Neuronal stem cell (in vitro differentiated cells): ENCODE data around the gene SPTLC3.

Experiments used
- DNase-seq: peaks from one replicate; pipeline ENCODE4 v3.0.0-alpha.2; 2013; ENCODE audit warnings: low spot score
- H2AFZ ChIP-seq: one replicate; pipeline ENCODE4 v1.6.1; 2013; ENCODE audit warnings: mild to moderate bottlenecking, low read length, inconsistent platforms
- H2AK5ac ChIP-seq: 2 replicates; pipeline ENCODE4 v1.6.1; 2013; ENCODE audit warnings: low read depth, mild to moderate bottlenecking, inconsistent platforms, low read length, moderate library complexity, mixed read lengths
- H2BK120ac ChIP-seq: 2 replicates; pipeline ENCODE4 v1.6.1; 2013; ENCODE audit warnings: low read depth, mild to moderate bottlenecking, inconsistent platforms, low read length, moderate library complexity, mixed read lengths
- H2BK12ac ChIP-seq: one replicate; pipeline ENCODE4 v1.6.1; 2013; ENCODE audit warnings: low read length, inconsistent platforms
- H2BK15ac ChIP-seq: 2 replicates; pipeline ENCODE4 v1.6.1; 2013; ENCODE audit warnings: mild to moderate bottlenecking, low read length, inconsistent platforms, mixed read lengths
- H2BK5ac ChIP-seq: one replicate; pipeline ENCODE4 v1.6.1; 2013; ENCODE audit warnings: inconsistent platforms, mild to moderate bottlenecking, low read length, moderate library complexity
- H3K14ac ChIP-seq: one replicate; pipeline ENCODE4 v1.6.1; 2013; ENCODE audit warnings: low read length, inconsistent platforms
- H3K18ac ChIP-seq: 2 replicates; pipeline ENCODE4 v1.6.1; 2013; ENCODE audit warnings: low read length, inconsistent platforms
- H3K23ac ChIP-seq: 2 replicates; pipeline ENCODE4 v1.6.1; 2013; ENCODE audit warnings: low read depth, mild to moderate bottlenecking, mixed read lengths, low read length, inconsistent platforms; ENCODE audit not compliant: poor library complexity
- H3K27ac ChIP-seq: replicated peaks from 3 replicates; pipeline ENCODE4 v1.5.1; 2013; ENCODE audit warnings: low read length, inconsistent platforms
- H3K27me3 ChIP-seq, 3 experiments: 2 replicates each; pipeline ENCODE4 v1.6.1; 2013; ENCODE audit warnings: low read length in 3 of 3, mild to moderate bottlenecking in 2 of 3, inconsistent platforms in 1 of 3, low read depth in 1 of 3, mixed read lengths in 1 of 3, moderate library complexity in 1 of 3; ENCODE audit not compliant: control insufficient read depth in 3 of 3, insufficient read depth in 3 of 3
- H3K36me3 ChIP-seq, 2 donors: replicated peaks in 1 of 2; 2 replicates each; pipeline ENCODE4 v1.6.1; 2013; ENCODE audit warnings: low read length in 2 of 2; ENCODE audit not compliant: control insufficient read depth in 2 of 2, insufficient read depth in 2 of 2
- H3K4ac ChIP-seq: 2 replicates; pipeline ENCODE4 v1.6.1; 2013; ENCODE audit warnings: inconsistent platforms, mild to moderate bottlenecking, low read length, moderate library complexity
- H3K4me1 ChIP-seq, 2 donors: 1 replicate in 1 of 2; 2 replicates in 1 of 2; pipeline ENCODE4 v1.6.1; 2013; ENCODE audit warnings: low read length in 2 of 2, low read depth in 1 of 2; ENCODE audit not compliant: control insufficient read depth in 2 of 2, insufficient read depth in 1 of 2
- H3K4me2 ChIP-seq: one replicate; pipeline ENCODE4 v1.6.1; 2013; ENCODE audit warnings: mild to moderate bottlenecking, low read length, inconsistent platforms; ENCODE audit not compliant: insufficient read depth, poor library complexity, severe bottlenecking
- H3K4me3 ChIP-seq, 2 donors: 2 replicates each; pipeline ENCODE4 v1.5.1; 2013; ENCODE audit warnings: low read length in 2 of 2, mild to moderate bottlenecking in 2 of 2, inconsistent platforms in 1 of 2, moderate library complexity in 1 of 2
- H3K79me1 ChIP-seq: one replicate; pipeline ENCODE4 v1.6.1; 2013; ENCODE audit warnings: low read depth, mild to moderate bottlenecking, inconsistent platforms, low read length, moderate library complexity
- H3K9ac ChIP-seq: one replicate; pipeline ENCODE4 v1.6.1; 2013; ENCODE audit warnings: mild to moderate bottlenecking, low read depth, low read length, inconsistent platforms; ENCODE audit not compliant: poor library complexity
- H3K9me3 ChIP-seq, 2 donors: replicated peaks in 1 of 2; 2 replicates each; pipeline versions ENCODE3 to v1.6.1; 2013; ENCODE audit warnings: low read length in 2 of 2, mild to moderate bottlenecking in 2 of 2, inconsistent platforms in 1 of 2, low read depth in 1 of 2, mixed read lengths in 1 of 2, moderate library complexity in 1 of 2; ENCODE audit not compliant: control insufficient read depth in 2 of 2, insufficient read depth in 1 of 2
- H4K8ac ChIP-seq: one replicate; pipeline ENCODE4 v1.6.1; 2013; ENCODE audit warnings: low read depth, mild to moderate bottlenecking, inconsistent platforms, low read length, moderate library complexity
- H4K91ac ChIP-seq: one replicate; pipeline ENCODE4 v1.6.1; 2013; ENCODE audit warnings: low read length, low read depth, mild to moderate bottlenecking, inconsistent platforms; ENCODE audit not compliant: poor library complexity
- WGBS, 2 donors: extraction: QIAGEN DNeasy Blood & Tissue Kit; methylation state at CpG; one replicate each; pipeline ENCODE4 v1.1.7; 2013; ENCODE audit warnings: missing lambda C conversion rate in 2 of 2, mixed read lengths in 1 of 2; ENCODE audit not compliant: insufficient read length in 2 of 2, insufficient replicate concordance in 1 of 2; ENCODE audit errors: extremely low coverage in 2 of 2; 5-methylcytosine and 5-hydroxymethylcytosine counted together

The SPTLC3 gene

DNA sequence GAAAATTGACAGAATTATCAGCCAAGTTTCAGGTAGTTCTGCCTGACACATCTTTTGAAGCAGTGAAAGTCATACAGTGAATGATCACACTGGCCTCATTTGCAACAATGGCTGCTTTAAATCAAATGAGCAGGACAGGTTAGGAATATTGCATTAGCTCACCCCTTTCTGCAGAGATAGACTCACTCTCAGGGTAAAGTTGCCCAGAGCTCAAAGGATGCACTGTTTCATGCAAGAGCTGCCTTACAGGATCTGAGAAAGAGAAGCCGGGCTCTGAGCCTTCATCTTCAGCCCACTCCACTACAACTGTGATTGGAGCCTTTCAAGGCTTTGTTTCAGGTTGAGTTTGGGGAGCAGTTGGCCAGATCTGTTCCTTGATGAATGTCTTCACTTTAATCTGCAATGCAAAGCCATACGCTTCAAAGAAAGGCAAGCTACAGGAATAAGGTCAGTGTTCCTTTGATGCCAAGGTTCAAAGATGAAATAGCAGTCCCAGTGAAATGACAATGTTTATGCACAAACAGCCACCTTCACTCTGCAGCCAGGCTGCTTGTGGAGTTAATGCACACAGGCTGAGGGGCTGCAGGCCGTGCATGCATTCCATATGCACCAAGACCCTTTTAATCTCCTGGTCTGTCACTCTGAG is 121.4 kb downstream of the SPTLC3 start:
- no peak overlapping the region for H2BK12ac ChIP-seq
- no peak overlapping the region for H3K4ac ChIP-seq
- H3K27me3 ChIP-seq = no peaks in the 10 kb centered on the region
- no peak overlapping the region for H3K4me2 ChIP-seq
- no peak overlapping the region for H2BK120ac ChIP-seq
- H3K23ac ChIP-seq = no peak overlapping the region
- no peak overlapping the region for H4K8ac ChIP-seq
- H2AFZ ChIP-seq = no peak overlapping the region
- no peak overlapping the region for H3K4me3 ChIP-seq
- peaks cover 1 to 4% of the 10 kb centered on the region in 2 donors for H3K9me3 ChIP-seq
- no peak overlapping the region for H2BK5ac ChIP-seq
- H4K91ac ChIP-seq = no peak overlapping the region
- WGBS, 2 donors = no CpG with 5 or more reads among the region's 3 CpGs
- H3K4me1 ChIP-seq = no peaks in the 10 kb centered on the region
- no peak for DNase-seq
- H3K27ac ChIP-seq = no peak overlapping the region
- H3K14ac ChIP-seq = no peak overlapping the region
- H3K9ac ChIP-seq = no peak overlapping the region
- no peak overlapping the region for H3K18ac ChIP-seq
- H2BK15ac ChIP-seq = no peak overlapping the region
- no peaks in the 10 kb centered on the region for H3K79me1 ChIP-seq
- no peak overlapping the region for H2AK5ac ChIP-seq
- no peaks in the 10 kb centered on the region for H3K36me3 ChIP-seq

DNA sequence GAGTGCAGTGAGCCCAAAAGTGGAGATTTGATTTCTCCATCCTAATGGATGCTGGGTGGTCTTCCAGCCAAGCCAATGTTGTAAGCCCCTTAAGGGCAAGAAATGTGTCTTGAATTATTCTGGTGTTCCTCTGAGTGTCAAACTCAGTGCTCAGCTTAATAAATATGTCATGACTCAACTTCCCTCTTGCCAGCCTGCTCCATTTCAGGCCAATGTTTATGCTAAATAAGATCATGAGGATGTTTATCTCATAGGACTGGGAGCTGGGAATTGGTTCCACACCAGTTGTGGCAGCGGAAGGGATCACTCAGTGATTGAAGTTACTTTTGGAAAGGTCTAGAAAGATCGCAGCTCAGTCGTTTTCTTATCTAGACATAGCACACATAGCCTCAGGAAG is 121.9 kb downstream of the SPTLC3 start:
- no CpG with 5 or more reads among the region's 3 CpGs for WGBS, 2 donors
- H3K4ac ChIP-seq = no peak overlapping the region
- no peak overlapping the region for H3K23ac ChIP-seq
- H2BK15ac ChIP-seq = no peak overlapping the region
- no peak overlapping the region for H2BK120ac ChIP-seq
- no peak overlapping the region for H2BK12ac ChIP-seq
- H2AFZ ChIP-seq = no peak overlapping the region
- H3K9me3 ChIP-seq = peaks cover 1 to 4% of the 10 kb centered on the region in 2 donors
- no peak overlapping the region for H3K9ac ChIP-seq
- no peak overlapping the region for H2AK5ac ChIP-seq
- H3K36me3 ChIP-seq = no peaks in the 10 kb centered on the region
- H2BK5ac ChIP-seq = no peak overlapping the region
- H3K18ac ChIP-seq = no peak overlapping the region
- no peak overlapping the region for H4K91ac ChIP-seq
- no peak overlapping the region for H3K4me2 ChIP-seq
- no peaks in the 10 kb centered on the region for H3K79me1 ChIP-seq
- H3K14ac ChIP-seq = no peak overlapping the region
- DNase-seq = no peak
- no peaks in the 10 kb centered on the region for H3K4me1 ChIP-seq
- H3K4me3 ChIP-seq = no peak overlapping the region
- no peak overlapping the region for H4K8ac ChIP-seq
- no peak overlapping the region for H3K27ac ChIP-seq
- no peaks in the 10 kb centered on the region for H3K27me3 ChIP-seq

DNA sequence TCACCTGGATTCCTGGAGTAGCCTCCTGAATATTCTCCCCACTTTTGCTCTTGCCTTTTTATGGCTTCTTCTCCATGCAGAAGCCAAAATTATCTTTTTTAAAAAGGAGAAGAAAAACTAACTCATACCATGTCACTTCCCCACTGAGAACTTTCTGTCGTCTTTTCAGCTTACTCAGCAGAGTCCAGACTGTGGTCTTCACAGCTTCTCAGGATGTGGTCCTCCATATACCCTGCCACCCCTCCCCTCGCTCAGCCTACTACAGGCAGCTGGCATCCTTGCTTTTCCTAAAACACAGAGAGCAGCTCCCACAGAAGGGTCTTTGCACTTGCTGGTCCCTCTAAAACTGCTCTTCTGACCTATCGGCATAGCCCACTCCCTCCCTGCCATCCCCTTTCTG is 122.9 kb downstream of the SPTLC3 start:
- no CpG with 5 or more reads among the region's 3 CpGs for WGBS, 2 donors
- Histone ChIP-seq H3K36me3 (no peaks in the 10 kb centered on the region), H3K4me2 (no peak overlapping the region), H2AK5ac (no peak overlapping the region), H2BK15ac (no peak overlapping the region), H3K9me3 (peaks cover 1 to 4% of the 10 kb centered on the region in 2 donors), H2BK12ac (no peak overlapping the region), H3K14ac (no peak overlapping the region), H3K18ac (no peak overlapping the region), H2BK120ac (no peak overlapping the region), H4K8ac (no peak overlapping the region), H3K23ac (no peak overlapping the region), H3K4ac (no peak overlapping the region), H2BK5ac (no peak overlapping the region), H3K79me1 (no peaks in the 10 kb centered on the region), H3K4me3 (no peak overlapping the region), H3K4me1 (no peaks in the 10 kb centered on the region), H4K91ac (no peak overlapping the region), H3K27me3 (no peaks in the 10 kb centered on the region), H3K9ac (no peak overlapping the region), H2AFZ (no peak overlapping the region), H3K27ac (no peak overlapping the region)
- DNase-seq = no peak

DNA sequence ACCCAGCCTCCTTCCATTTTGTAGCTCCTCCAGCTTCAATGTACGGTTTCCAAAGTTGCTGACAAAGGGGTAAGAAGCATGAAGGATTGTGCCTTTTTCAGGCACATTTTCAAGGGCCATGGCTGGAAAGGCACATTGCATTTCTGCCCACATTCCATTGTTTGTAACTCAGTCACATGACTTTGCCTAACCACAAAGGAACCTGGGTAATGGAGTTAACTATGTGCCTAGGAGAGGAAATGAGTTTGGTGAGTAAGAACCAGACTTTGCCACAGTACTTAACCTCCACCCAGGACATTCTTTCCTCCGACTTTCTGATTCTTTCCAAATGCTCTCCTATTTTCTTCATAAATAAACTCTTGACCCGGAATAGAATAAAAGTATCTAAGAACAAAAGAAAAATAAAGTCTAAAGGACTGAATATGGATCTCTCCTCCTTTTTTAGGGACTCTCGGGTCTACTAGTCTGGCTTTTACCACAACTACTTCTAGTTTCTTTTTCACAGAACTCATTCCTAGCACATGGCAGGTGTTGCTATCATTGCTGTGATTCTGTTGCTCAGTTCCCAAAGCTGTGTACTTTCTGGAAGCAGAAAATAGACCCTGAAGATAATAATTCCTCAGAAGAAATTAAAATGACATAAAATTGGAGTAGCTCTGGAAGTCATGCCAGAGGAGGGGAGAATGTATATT is 130.8 kb downstream of the SPTLC3 start:
- no peaks in the 10 kb centered on the region for H3K27me3 ChIP-seq
- WGBS, 2 donors = no CpG with 5 or more reads among the region's 4 CpGs

More for the DNA sequence above, 130.8 kb downstream of the SPTLC3 start:
- Histone ChIP-seq H3K9ac (no peak overlapping the region), H4K8ac (no peak overlapping the region), H3K36me3 (no peaks in the 10 kb centered on the region), H2BK5ac (no peak overlapping the region), H2BK120ac (no peak overlapping the region), H3K27ac (no peak overlapping the region), H2AK5ac (no peak overlapping the region), H3K4me3 (no peak overlapping the region), H3K23ac (no peak overlapping the region), H3K14ac (no peak overlapping the region), H4K91ac (no peak overlapping the region), H2AFZ (peak overlapping the region; percentile 48), H3K79me1 (no peaks in the 10 kb centered on the region), H2BK12ac (no peak overlapping the region), H3K4me1 (peaks cover 3% of the 10 kb centered on the region in 2 donors), H2BK15ac (no peak overlapping the region), H3K18ac (no peak overlapping the region), H3K9me3 (peaks cover 0 to 2% of the 10 kb centered on the region in 2 donors), H3K4me2 (no peak overlapping the region), H3K4ac (no peak overlapping the region)
- DNase-seq = no peak
